NT2/D1 (cell line): ENCODE data around the gene ARHGAP28.

ENCODE experiments used
- SUZ12 ChIP-seq: IDR thresholded peaks from 2 replicates; pipeline ENCODE4 v1.6.1; 2011; ENCODE audit not compliant: insufficient read length, insufficient read depth; ENCODE audit errors: extremely low read depth
- YY1 ChIP-seq: IDR thresholded peaks from 2 replicates; pipeline ENCODE4 v1.6.1; 2011; ENCODE audit not compliant: insufficient read length, insufficient read depth
- ZNF274 ChIP-seq: IDR thresholded peaks from 2 replicates; pipeline ENCODE4 v1.6.1; 2011; ENCODE audit warnings: mild to moderate bottlenecking, low read depth, low read length

- TF ChIP-seq SUZ12, result no peak
- TF ChIP-seq YY1, result no peak
- no peak for TF ChIP-seq ZNF274
These were observed 157.3 kb downstream of the ARHGAP28 start for GRCh38 chr18:6886797-6887330.
